GM12875 (cell line): ENCODE measurements around the gene ZNF20.

Experiments
- H3K4me3 ChIP-seq: one replicate; pipeline ENCODE4 v1.5.1; 2011; ENCODE audit warnings: low read depth, low read length, control low read depth
- CTCF ChIP-seq: IDR thresholded peaks from 2 replicates; pipeline ENCODE4 v1.5.1; 2011; ENCODE audit warnings: low read depth, mild to moderate bottlenecking, control low read depth, inconsistent platforms, low read length, moderate library complexity, borderline replicate concordance; ENCODE audit not compliant: insufficient read depth

ZNF20 gene

GRCh38 chr19:12139885-12140544 lies at the start of gene ZNF20:
Gene ZNF20, minus strand, starts transcription at chr19:12140350. Its CDS starts 168 bp downstream, at chr19:12140182.
- TF ChIP-seq CTCF, result no peak
- H3K4me3 ChIP-seq, result peak within 1 kb of the TSS; percentile 74

GRCh38 chr19:12187625-12188024 lies 47.5 kb upstream of the ZNF20 start:
- no peak for TF ChIP-seq CTCF

GRCh38 chr19:12180377-12180776 lies 40.2 kb upstream of the ZNF20 start:
- H3K4me3 ChIP-seq, result no peak overlapping the region
- no peak for TF ChIP-seq CTCF

More at GRCh38 chr19:12187625-12188024, 47.5 kb upstream of the ZNF20 start:
- H3K4me3 ChIP-seq, result no peak overlapping the region

- H3K4me3 ChIP-seq, result no peak overlapping the region
- no peak for TF ChIP-seq CTCF
Measured at GRCh38 chr19:12166626-12167025, 26.5 kb upstream of the ZNF20 start.

GRCh38 chr19:12163826-12164225 lies 23.7 kb upstream of the ZNF20 start:
- H3K4me3 ChIP-seq, result peak overlapping the region; percentile 68
- no peak for TF ChIP-seq CTCF

- H3K4me3 ChIP-seq, result peak within 1 kb of the TSS; percentile 68
- no peak for TF ChIP-seq CTCF
Measured at GRCh38 chr19:12162882-12163806, 23.0 kb upstream of the ZNF20 start, which contains the start of gene ZNF136. Gene ZNF136, plus strand, starts transcription at chr19:12163096. Its CDS starts 108 bp downstream, at chr19:12163204.
